Suprapubic skin (tissue), 4 donors: ENCODE measurements around the gene ZDHHC14.

Source experiments
- POLR2A ChIP-seq, 2 donors: fragments of 450-650 bp; IDR thresholded peaks; one replicate each; pipeline ENCODE4 v1.6.1; 2017; ENCODE audit warnings: antibody characterized with exemption in 2 of 2, mild to moderate bottlenecking in 2 of 2, moderate library complexity in 2 of 2
- POLR2AphosphoS5 ChIP-seq, 3 donors: sonication (generic); formaldehyde crosslinking; IDR thresholded peaks; one replicate each; pipeline ENCODE4 v1.6.1; 2017; ENCODE audit warnings: antibody characterized with exemption in 3 of 3
- TF ChIP-seq, protein P1 (sequence below), 2 donors: fragments of 200-600 bp in 1 of 2; fragments of 450-650 bp in 1 of 2; sonication (generic) in 1 of 2; IDR thresholded peaks; one replicate each; pipeline ENCODE4 v1.5.1; 2016 to 2019; ENCODE audit warnings: antibody characterized with exemption in 2 of 2, mild to moderate bottlenecking in 1 of 2, moderate library complexity in 1 of 2

DNA sequence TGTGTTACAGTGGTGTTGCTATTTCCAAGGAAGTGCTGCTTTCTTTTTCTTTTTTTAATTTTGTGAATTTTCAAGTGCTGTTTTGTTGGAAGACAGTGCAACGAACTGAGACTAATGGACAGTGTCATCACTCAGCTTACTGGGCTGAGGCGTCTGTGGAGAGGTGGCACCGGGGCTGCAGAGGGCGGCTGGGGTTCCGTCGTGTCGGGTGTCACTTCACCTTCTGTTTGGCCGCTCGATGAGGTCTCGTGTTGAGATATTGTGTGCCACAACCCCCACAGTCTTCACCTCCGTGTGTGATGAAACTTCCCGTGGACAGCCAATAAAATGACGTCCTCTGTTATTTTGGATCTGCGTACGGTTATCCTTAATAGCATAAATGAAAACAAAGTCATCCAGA is 292.6 kb downstream of the ZDHHC14 start:
- TF ChIP-seq POLR2A (IDR thresholded peaks at IDR 0.05) (no peak), POLR2AphosphoS5 (IDR thresholded peaks at IDR 0.05) (no peak)
- TF ChIP-seq, protein P1, sequence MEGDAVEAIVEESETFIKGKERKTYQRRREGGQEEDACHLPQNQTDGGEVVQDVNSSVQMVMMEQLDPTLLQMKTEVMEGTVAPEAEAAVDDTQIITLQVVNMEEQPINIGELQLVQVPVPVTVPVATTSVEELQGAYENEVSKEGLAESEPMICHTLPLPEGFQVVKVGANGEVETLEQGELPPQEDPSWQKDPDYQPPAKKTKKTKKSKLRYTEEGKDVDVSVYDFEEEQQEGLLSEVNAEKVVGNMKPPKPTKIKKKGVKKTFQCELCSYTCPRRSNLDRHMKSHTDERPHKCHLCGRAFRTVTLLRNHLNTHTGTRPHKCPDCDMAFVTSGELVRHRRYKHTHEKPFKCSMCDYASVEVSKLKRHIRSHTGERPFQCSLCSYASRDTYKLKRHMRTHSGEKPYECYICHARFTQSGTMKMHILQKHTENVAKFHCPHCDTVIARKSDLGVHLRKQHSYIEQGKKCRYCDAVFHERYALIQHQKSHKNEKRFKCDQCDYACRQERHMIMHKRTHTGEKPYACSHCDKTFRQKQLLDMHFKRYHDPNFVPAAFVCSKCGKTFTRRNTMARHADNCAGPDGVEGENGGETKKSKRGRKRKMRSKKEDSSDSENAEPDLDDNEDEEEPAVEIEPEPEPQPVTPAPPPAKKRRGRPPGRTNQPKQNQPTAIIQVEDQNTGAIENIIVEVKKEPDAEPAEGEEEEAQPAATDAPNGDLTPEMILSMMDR (IDR thresholded peaks at IDR 0.05): no peak
